Neural cell (in vitro differentiated cells): ENCODE results near the gene IMPA2. TPM values are rescaled to one million over a fixed set of nuclear protein-coding genes. Genes with fewer than 3 reads are reported as not detected.

Source experiments
- H2AFZ ChIP-seq: fragments of 200-600, 300-800 bp; sonication (generic), shearing (Covaris generic); 2 replicates; pipeline ENCODE4 v1.6.0; 2014; ENCODE audit warnings: low read depth, mild to moderate bottlenecking, antibody characterized with exemption, low read length, moderate library complexity
- H3F3A ChIP-seq: fragments of 200-600 bp; shearing (Covaris generic); 2 replicates; pipeline ENCODE4 v1.6.1; 2016; ENCODE audit warnings: mild to moderate bottlenecking, moderate library complexity, mixed read lengths, antibody characterized with exemption, low read length; ENCODE audit not compliant: insufficient read depth, poor library complexity, severe bottlenecking
- H3K27ac ChIP-seq: fragments of 200-600, 300-800 bp; sonication (generic), shearing (Covaris generic); 2 replicates; pipeline ENCODE4 v1.5.1; 2014; ENCODE audit warnings: mild to moderate bottlenecking, low read length, moderate library complexity
- H3K27me3 ChIP-seq: fragments of 300-800, 200-600 bp; sonication (generic), shearing (Covaris generic); 2 replicates; pipeline ENCODE4 v1.6.0; 2014; ENCODE audit warnings: mild to moderate bottlenecking, low read depth, low read length, moderate library complexity; ENCODE audit not compliant: insufficient read depth
- H3K36me3 ChIP-seq: fragments of 300-800, 200-600 bp; sonication (generic), shearing (Covaris generic); 2 replicates; pipeline ENCODE4 v1.5.1; 2014; ENCODE audit warnings: mild to moderate bottlenecking, antibody characterized with exemption, low read length, moderate library complexity; ENCODE audit not compliant: insufficient read depth
- H3K4me2 ChIP-seq: fragments of 300-800, 200-600 bp; sonication (generic), shearing (Covaris generic); 2 replicates; pipeline ENCODE4 v1.6.0; 2014; ENCODE audit warnings: mild to moderate bottlenecking, low read length
- H3K4me3 ChIP-seq: fragments of 300-800, 200-600 bp; sonication (generic), shearing (Covaris generic); 2 replicates; pipeline ENCODE4 v1.5.1; 2014; ENCODE audit warnings: mild to moderate bottlenecking, low read length, moderate library complexity
- H3K79me2 ChIP-seq: fragments of 200-600 bp; shearing (Covaris generic); replicated peaks from 2 replicates; pipeline ENCODE4 v1.6.0; 2014; ENCODE audit warnings: mild to moderate bottlenecking, low read length, moderate library complexity; ENCODE audit not compliant: insufficient read depth
- H3K9ac ChIP-seq: fragments of 300-800, 200-600 bp; sonication (generic), shearing (Covaris generic); 2 replicates; pipeline ENCODE4 v1.6.1; 2016; ENCODE audit warnings: mild to moderate bottlenecking, low read length, mixed read lengths
- H3K9me2 ChIP-seq: fragments of 200-600 bp; shearing (Covaris generic); 2 replicates; pipeline ENCODE4 v1.6.1; 2016; ENCODE audit warnings: mild to moderate bottlenecking, low read length, mixed read lengths; ENCODE audit not compliant: insufficient read depth
- H3K9me3 ChIP-seq: fragments of 200-600, 300-800 bp; sonication (generic), shearing (Covaris generic); 2 replicates; pipeline ENCODE4 v1.6.1; 2016; ENCODE audit warnings: mild to moderate bottlenecking, mixed run types, low read length, moderate library complexity, mixed read lengths
- H4K20me1 ChIP-seq: fragments of 200-600 bp; shearing (Covaris generic); 2 replicates; pipeline ENCODE4 v1.6.1; 2016; ENCODE audit warnings: mild to moderate bottlenecking, mixed run types; ENCODE audit not compliant: insufficient read depth
- EP300 ChIP-seq: fragments of 450-650 bp; conservative IDR thresholded peaks from 2 replicates; pipeline ENCODE4 v1.6.1; 2014; ENCODE audit warnings: antibody characterized with exemption, mild to moderate bottlenecking, moderate library complexity; ENCODE audit not compliant: poor library complexity, severe bottlenecking
- EZH2 ChIP-seq: fragments of 200-600, 300-800 bp; shearing (Covaris generic), sonication (generic); IDR thresholded peaks from 2 replicates; pipeline ENCODE4 v1.6.1; 2014; ENCODE audit warnings: antibody characterized with exemption, low read length, borderline replicate concordance, mild to moderate bottlenecking; ENCODE audit not compliant: insufficient read depth, poor library complexity, severe bottlenecking
- MXI1 ChIP-seq: fragments of 450-650 bp; conservative IDR thresholded peaks from 2 replicates; pipeline ENCODE4 v1.6.1; 2014; ENCODE audit warnings: antibody characterized with exemption, mild to moderate bottlenecking; ENCODE audit not compliant: poor library complexity, severe bottlenecking
- POLR2AphosphoS5 ChIP-seq: IDR thresholded peaks from 2 replicates; pipeline ENCODE4 v1.6.1; 2012
- RAD21 ChIP-seq: fragments of 450-650 bp; conservative IDR thresholded peaks from 2 replicates; pipeline ENCODE4 v1.6.1; 2014; ENCODE audit warnings: antibody characterized with exemption, mild to moderate bottlenecking, moderate library complexity
- SMC3 ChIP-seq: fragments of 450-650 bp; conservative IDR thresholded peaks from 2 replicates; pipeline ENCODE4 v1.6.1; 2014; ENCODE audit warnings: antibody characterized with exemption, mild to moderate bottlenecking, moderate library complexity; ENCODE audit not compliant: poor library complexity
- TAF1 ChIP-seq: IDR thresholded peaks from 2 replicates; pipeline ENCODE4 v1.6.1; 2012; ENCODE audit warnings: low read depth
- polyA plus RNA-seq: library from polyadenylated mRNA; depleted of rRNA; stranded (reverse); fragments of >200 nt; gene quantifications from 2 replicates; pipeline ENCODE4 v1.2.3, GENCODE V29; 2014
- TF ChIP-seq, protein P1 (sequence below): fragments of 450-650 bp; IDR thresholded peaks from 2 replicates; pipeline ENCODE4 v1.5.1; 2014; ENCODE audit warnings: antibody characterized with exemption, mild to moderate bottlenecking, moderate library complexity; ENCODE audit not compliant: poor library complexity, severe bottlenecking
- TF ChIP-seq, protein P2 (sequence below): IDR thresholded peaks from 2 replicates; pipeline ENCODE4 v1.6.1; 2012; ENCODE audit warnings: borderline replicate concordance

The IMPA2 gene
- polyA plus RNA-seq, 1 donor from 2014 or later: 2.7 TPM

DNA sequence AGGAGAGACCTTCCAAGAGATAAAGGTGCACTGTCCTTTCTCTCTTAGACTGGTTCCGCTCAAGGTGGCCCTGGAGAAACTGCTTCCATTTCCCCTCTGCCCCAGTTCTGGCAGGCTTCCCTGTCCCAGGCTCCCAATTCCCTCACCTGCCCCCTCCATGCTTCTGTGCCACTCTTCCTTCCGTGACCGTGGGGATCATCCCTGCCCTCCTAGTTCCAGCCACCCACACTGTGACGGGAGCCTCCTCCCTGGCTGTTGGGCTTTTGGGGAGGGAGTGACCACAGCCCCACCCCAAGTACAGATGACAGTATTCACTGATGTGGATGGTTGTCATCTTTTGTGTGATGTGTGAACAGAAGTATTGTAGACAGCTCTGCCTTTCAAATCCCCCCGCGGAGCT lies 2.8 kb downstream of the IMPA2 start:
- Histone ChIP-seq H2AFZ (no peak overlapping the region), H4K20me1 (no peaks in the 10 kb centered on the region), H3K79me2 (no peaks in the 10 kb centered on the region), H3K9me3 (no peaks in the 10 kb centered on the region), H3K27ac (no peak overlapping the region), H3K9me2 (no peaks in the 10 kb centered on the region), H3K4me3 (no peak overlapping the region), H3K36me3 (no peaks in the 10 kb centered on the region), H3K4me2 (no peak overlapping the region), H3K9ac (no peak overlapping the region), H3K27me3 (peaks cover 32% of the 10 kb centered on the region), H3F3A (no peaks in the 10 kb centered on the region)
- TF ChIP-seq SMC3: no peak
- no peak for TF ChIP-seq TAF1
- no peak for TF ChIP-seq EP300
- TF ChIP-seq EZH2: no peak
- TF ChIP-seq, protein P1, sequence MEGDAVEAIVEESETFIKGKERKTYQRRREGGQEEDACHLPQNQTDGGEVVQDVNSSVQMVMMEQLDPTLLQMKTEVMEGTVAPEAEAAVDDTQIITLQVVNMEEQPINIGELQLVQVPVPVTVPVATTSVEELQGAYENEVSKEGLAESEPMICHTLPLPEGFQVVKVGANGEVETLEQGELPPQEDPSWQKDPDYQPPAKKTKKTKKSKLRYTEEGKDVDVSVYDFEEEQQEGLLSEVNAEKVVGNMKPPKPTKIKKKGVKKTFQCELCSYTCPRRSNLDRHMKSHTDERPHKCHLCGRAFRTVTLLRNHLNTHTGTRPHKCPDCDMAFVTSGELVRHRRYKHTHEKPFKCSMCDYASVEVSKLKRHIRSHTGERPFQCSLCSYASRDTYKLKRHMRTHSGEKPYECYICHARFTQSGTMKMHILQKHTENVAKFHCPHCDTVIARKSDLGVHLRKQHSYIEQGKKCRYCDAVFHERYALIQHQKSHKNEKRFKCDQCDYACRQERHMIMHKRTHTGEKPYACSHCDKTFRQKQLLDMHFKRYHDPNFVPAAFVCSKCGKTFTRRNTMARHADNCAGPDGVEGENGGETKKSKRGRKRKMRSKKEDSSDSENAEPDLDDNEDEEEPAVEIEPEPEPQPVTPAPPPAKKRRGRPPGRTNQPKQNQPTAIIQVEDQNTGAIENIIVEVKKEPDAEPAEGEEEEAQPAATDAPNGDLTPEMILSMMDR: no peak
- no peak for TF ChIP-seq MXI1
- no peak for TF ChIP-seq POLR2AphosphoS5
- no peak for TF ChIP-seq RAD21

DNA sequence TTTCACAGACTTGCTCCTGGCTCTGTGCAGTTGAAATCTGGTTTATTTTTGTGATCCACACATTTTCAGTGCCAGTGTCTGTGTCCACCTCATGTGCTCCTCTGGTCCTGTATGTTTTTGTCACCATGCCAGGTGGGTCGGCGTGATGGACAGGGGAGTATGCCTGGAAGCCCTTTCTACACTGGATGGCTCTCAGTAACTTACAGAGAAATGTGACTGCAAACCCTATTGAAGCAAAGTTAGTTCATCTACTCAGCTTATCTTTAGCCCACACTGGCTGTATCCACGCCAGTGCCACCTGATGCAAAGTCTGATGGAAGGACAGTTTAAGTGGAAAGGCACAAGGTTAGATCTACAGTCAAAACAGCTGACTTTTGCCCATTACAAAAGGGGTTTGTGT lies 4.3 kb downstream of the IMPA2 start:
- TF ChIP-seq POLR2AphosphoS5 (no peak), RAD21 (no peak), MXI1 (no peak), EZH2 (no peak), TAF1 (no peak), SMC3 (no peak)
- TF ChIP-seq, protein P2, sequence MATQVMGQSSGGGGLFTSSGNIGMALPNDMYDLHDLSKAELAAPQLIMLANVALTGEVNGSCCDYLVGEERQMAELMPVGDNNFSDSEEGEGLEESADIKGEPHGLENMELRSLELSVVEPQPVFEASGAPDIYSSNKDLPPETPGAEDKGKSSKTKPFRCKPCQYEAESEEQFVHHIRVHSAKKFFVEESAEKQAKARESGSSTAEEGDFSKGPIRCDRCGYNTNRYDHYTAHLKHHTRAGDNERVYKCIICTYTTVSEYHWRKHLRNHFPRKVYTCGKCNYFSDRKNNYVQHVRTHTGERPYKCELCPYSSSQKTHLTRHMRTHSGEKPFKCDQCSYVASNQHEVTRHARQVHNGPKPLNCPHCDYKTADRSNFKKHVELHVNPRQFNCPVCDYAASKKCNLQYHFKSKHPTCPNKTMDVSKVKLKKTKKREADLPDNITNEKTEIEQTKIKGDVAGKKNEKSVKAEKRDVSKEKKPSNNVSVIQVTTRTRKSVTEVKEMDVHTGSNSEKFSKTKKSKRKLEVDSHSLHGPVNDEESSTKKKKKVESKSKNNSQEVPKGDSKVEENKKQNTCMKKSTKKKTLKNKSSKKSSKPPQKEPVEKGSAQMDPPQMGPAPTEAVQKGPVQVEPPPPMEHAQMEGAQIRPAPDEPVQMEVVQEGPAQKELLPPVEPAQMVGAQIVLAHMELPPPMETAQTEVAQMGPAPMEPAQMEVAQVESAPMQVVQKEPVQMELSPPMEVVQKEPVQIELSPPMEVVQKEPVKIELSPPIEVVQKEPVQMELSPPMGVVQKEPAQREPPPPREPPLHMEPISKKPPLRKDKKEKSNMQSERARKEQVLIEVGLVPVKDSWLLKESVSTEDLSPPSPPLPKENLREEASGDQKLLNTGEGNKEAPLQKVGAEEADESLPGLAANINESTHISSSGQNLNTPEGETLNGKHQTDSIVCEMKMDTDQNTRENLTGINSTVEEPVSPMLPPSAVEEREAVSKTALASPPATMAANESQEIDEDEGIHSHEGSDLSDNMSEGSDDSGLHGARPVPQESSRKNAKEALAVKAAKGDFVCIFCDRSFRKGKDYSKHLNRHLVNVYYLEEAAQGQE: no peak
- no peak overlapping the region for H3K27ac ChIP-seq
- peaks cover 26% of the 10 kb centered on the region for H3K27me3 ChIP-seq
- H3F3A ChIP-seq: no peaks in the 10 kb centered on the region
- H3K4me2 ChIP-seq: no peak overlapping the region
- H3K4me3 ChIP-seq: no peak overlapping the region
- no peak overlapping the region for H3K9ac ChIP-seq
- no peak overlapping the region for H2AFZ ChIP-seq
- H4K20me1 ChIP-seq: no peaks in the 10 kb centered on the region
- H3K9me2 ChIP-seq: no peaks in the 10 kb centered on the region
- H3K36me3 ChIP-seq: no peaks in the 10 kb centered on the region
- no peaks in the 10 kb centered on the region for H3K79me2 ChIP-seq
- H3K9me3 ChIP-seq: no peaks in the 10 kb centered on the region

DNA sequence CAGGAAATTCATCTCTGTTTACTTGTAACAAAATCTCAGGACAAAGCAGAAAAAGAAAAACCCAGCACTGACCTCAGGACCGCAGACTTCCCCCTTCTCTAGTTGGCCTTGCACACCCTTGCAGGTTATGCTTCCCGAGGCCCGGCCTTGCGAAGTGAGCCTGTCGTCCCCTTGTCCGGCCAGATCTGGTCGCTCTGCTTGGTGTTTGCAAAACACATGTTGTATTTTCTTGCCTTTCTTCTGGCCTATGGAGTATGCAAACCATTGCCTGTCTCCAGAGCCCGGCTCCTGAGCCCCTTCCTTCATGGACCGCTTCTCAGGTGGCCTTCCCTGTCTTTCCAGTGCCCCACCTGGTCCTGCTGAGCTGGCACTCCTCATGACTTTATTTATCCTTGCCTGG lies 4.8 kb downstream of the IMPA2 start:
- H3K79me2 ChIP-seq: no peaks in the 10 kb centered on the region
- no peak overlapping the region for H3K27ac ChIP-seq
- H3K9me3 ChIP-seq: no peaks in the 10 kb centered on the region
- peaks cover 21% of the 10 kb centered on the region for H3K27me3 ChIP-seq
- no peaks in the 10 kb centered on the region for H3F3A ChIP-seq
- no peaks in the 10 kb centered on the region for H3K9me2 ChIP-seq
- H3K9ac ChIP-seq: no peak overlapping the region
- H3K36me3 ChIP-seq: no peaks in the 10 kb centered on the region
- no peaks in the 10 kb centered on the region for H4K20me1 ChIP-seq
- H2AFZ ChIP-seq: no peak overlapping the region
- TF ChIP-seq EP300 (no peak), POLR2AphosphoS5 (no peak), RAD21 (no peak), SMC3 (no peak), TAF1 (no peak), EZH2 (no peak), MXI1 (no peak)
- TF ChIP-seq, protein P2: no peak
- TF ChIP-seq, protein P1: no peak
- H3K4me3 ChIP-seq: no peak overlapping the region
- no peak overlapping the region for H3K4me2 ChIP-seq
